OCI-LY3 (cell line): ENCODE results near the gene ETDC.

ENCODE experiments used
- H2AFZ ChIP-seq: fragments of 200-600, 300-600 bp; shearing (Covaris generic); 2 replicates; pipeline ENCODE4 v1.6.0; 2014; ENCODE audit warnings: antibody characterized with exemption, low read depth, low read length
- H3K27ac ChIP-seq: fragments of 200-600, 300-600 bp; sonication (generic); 2 replicates; pipeline ENCODE4 v1.5.1; 2014; ENCODE audit warnings: mild to moderate bottlenecking, low read length, moderate library complexity, mixed read lengths
- H3K27me3 ChIP-seq: fragments of 200-600, 300-600 bp; sonication (generic); 2 replicates; pipeline ENCODE4 v1.6.1; 2014; ENCODE audit warnings: low read depth, low read length, mixed read lengths
- H3K36me3 ChIP-seq: fragments of 200-600, 300-600 bp; sonication (generic); replicated peaks from 2 replicates; pipeline ENCODE3; 2014; ENCODE audit warnings: low read depth, low read length, mixed read lengths
- H3K4me1 ChIP-seq: fragments of 300-600, 200-600 bp; sonication (generic); 2 replicates; pipeline ENCODE4 v1.6.1; 2014; ENCODE audit warnings: low read length, mixed read lengths
- H3K4me2 ChIP-seq: fragments of 200-600, 300-600 bp; sonication (generic); 2 replicates; pipeline ENCODE4 v1.6.1; 2014; ENCODE audit warnings: low read length, mixed read lengths
- H3K4me3 ChIP-seq: fragments of 300-600, 200-600 bp; sonication (generic); 2 replicates; pipeline ENCODE4 v1.5.1; 2014; ENCODE audit warnings: antibody characterized with exemption, mild to moderate bottlenecking, low read length, moderate library complexity
- H3K79me2 ChIP-seq: fragments of 300-600, 200-600 bp; shearing (Covaris generic); 2 replicates; pipeline ENCODE4 v1.6.1; 2014; ENCODE audit warnings: mild to moderate bottlenecking, low read length, mixed read lengths
- H3K9ac ChIP-seq: fragments of 300-600, 200-600 bp; shearing (Covaris generic); 2 replicates; pipeline ENCODE4 v1.6.0; 2014; ENCODE audit warnings: mild to moderate bottlenecking, low read length, moderate library complexity
- H3K9me3 ChIP-seq: fragments of 200-600, 300-600 bp; shearing (Covaris generic); 2 replicates; pipeline ENCODE4 v1.6.1; 2014; ENCODE audit warnings: low read length, mixed read lengths; ENCODE audit not compliant: insufficient read depth
- H4K20me1 ChIP-seq: fragments of 200-600, 300-600 bp; sonication (generic); 2 replicates; pipeline ENCODE4 v1.6.1; 2016; ENCODE audit warnings: low read length, mixed read lengths; ENCODE audit not compliant: insufficient read depth
- EZH2phosphoT487 ChIP-seq: fragments of 200-600 bp; shearing (Covaris generic); IDR thresholded peaks from 2 replicates; pipeline ENCODE4 v1.6.1; 2018; ENCODE audit warnings: antibody characterized with exemption, mixed run types, low read depth
- TF ChIP-seq, protein P1 (sequence below): fragments of 200-600, 300-600 bp; sonication (generic); IDR thresholded peaks from 2 replicates; pipeline ENCODE4 v1.5.1; 2014; ENCODE audit warnings: antibody characterized with exemption, low read length, low read depth

The ETDC gene

DNA sequence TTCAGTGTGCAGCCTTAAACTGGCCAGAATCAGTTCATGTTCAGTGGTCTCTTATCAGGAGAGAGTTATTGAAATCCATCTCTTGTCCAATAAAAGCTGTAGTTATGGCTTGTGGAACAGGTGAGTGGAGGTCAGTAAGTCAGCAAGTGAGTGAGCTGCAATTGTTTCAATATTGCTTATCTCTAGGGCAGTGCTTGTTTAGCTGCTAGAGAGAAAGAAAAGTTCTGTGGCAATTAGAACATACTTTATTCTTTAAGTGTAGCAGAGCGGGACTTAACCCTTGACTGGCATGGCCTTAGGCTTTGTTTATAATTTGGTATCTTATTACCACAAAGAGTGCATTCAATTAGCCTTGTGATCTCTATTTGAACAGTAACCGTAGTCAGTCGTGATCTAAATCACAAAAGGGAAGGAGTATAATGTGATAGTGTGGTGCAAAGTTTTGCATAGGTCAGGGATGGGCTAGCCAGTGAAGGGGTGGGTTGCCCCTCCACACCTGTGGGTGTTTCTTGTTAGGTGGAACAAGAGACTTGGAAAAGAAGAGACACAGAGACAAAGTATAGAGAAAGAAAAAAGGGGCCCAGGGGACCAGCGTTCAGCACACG is 6.9 kb upstream of the ETDC start:
- Histone ChIP-seq H3K4me1 (no peaks in the 10 kb centered on the region), H4K20me1 (no peaks in the 10 kb centered on the region), H3K79me2 (no peaks in the 10 kb centered on the region), H3K4me2 (no peak overlapping the region), H3K27me3 (no peaks in the 10 kb centered on the region), H2AFZ (no peak overlapping the region), H3K9ac (no peak overlapping the region), H3K9me3 (no peaks in the 10 kb centered on the region), H3K36me3 (no peaks in the 10 kb centered on the region), H3K4me3 (no peak overlapping the region), H3K27ac (no peak overlapping the region)
- TF ChIP-seq, protein P1, sequence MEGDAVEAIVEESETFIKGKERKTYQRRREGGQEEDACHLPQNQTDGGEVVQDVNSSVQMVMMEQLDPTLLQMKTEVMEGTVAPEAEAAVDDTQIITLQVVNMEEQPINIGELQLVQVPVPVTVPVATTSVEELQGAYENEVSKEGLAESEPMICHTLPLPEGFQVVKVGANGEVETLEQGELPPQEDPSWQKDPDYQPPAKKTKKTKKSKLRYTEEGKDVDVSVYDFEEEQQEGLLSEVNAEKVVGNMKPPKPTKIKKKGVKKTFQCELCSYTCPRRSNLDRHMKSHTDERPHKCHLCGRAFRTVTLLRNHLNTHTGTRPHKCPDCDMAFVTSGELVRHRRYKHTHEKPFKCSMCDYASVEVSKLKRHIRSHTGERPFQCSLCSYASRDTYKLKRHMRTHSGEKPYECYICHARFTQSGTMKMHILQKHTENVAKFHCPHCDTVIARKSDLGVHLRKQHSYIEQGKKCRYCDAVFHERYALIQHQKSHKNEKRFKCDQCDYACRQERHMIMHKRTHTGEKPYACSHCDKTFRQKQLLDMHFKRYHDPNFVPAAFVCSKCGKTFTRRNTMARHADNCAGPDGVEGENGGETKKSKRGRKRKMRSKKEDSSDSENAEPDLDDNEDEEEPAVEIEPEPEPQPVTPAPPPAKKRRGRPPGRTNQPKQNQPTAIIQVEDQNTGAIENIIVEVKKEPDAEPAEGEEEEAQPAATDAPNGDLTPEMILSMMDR, result no peak
- no peak for TF ChIP-seq EZH2phosphoT487

DNA sequence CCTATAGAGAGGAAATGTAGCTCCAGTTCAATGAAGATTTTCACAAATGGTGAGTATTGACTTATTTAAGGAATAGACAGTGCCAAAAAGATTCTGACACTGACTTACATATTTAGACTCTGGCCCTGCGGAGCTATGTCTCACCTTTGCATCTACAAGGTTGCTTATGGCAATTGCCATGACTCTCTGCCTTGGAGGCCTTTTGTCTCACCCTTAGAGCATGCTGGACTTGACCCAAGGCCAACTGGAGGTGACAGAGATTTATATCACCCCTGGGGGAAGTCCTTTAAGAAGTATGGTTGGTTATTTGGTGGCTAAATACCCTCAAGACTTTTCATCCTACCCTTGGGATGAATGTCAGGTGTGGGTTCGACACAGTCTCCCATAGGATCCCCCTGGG is 4.5 kb upstream of the ETDC start:
- TF ChIP-seq EZH2phosphoT487, result no peak
- TF ChIP-seq, protein P1, result no peak
- Histone ChIP-seq H3K4me3 (no peak overlapping the region), H3K36me3 (no peaks in the 10 kb centered on the region), H3K4me2 (no peak overlapping the region), H4K20me1 (no peaks in the 10 kb centered on the region), H3K27me3 (no peaks in the 10 kb centered on the region), H3K4me1 (no peaks in the 10 kb centered on the region), H3K9me3 (no peaks in the 10 kb centered on the region), H3K9ac (no peak overlapping the region), H2AFZ (no peak overlapping the region), H3K79me2 (no peaks in the 10 kb centered on the region), H3K27ac (no peak overlapping the region)

DNA sequence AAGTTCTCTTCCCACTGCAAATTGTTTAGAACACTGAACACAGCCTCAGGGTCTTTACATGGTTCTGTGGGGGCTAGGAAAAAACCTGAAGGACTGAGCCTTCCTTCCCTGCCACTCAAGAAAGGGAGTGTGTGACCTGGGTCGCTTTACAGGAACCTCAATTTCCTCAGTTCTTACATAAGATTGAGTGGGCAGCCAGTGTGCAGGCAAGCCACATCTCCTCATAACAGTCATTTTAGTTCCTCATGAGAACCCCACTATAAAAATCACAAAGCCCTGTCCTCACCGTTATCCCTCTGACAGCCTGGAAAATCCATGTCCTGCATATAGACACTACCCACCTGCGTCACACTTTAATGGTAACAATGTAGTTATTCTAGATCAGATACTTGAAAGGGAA is 2.1 kb upstream of the ETDC start:
- Histone ChIP-seq H3K4me1 (no peaks in the 10 kb centered on the region), H3K4me3 (no peak overlapping the region), H3K36me3 (no peaks in the 10 kb centered on the region)

DNA sequence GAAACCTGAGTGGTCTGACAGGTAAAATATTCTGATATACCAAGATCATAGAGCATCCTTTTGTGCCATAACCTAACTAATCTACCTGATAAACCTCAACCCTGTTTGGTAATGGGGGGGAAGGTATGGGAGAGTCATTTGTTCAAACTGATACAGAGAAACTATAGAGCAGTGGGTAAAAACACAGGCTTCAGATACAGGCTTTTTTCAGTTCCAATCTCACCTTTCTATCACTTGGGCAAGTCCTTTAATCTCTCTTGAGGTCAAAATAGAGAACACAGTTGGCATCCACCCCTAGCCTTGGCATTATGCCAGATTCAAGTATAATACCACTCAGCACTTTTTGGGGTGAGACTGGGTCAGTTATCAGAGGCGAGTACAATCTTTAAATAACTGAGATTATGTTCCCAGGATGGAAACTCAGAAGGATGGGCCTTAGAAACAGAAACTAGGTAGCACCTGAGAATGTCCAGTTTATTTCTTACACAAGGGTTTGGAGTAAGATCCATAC is 880 bp upstream of the ETDC start:
- H3K9ac ChIP-seq, result no peak overlapping the region
- no peak overlapping the region for H2AFZ ChIP-seq
- H3K36me3 ChIP-seq, result no peaks in the 10 kb centered on the region
- H3K4me3 ChIP-seq, result no peak overlapping the region
- no peaks in the 10 kb centered on the region for H3K79me2 ChIP-seq
- TF ChIP-seq, protein P1, result no peak
- TF ChIP-seq EZH2phosphoT487, result no peak
- H3K27ac ChIP-seq, result no peak overlapping the region
- H3K4me2 ChIP-seq, result no peak overlapping the region
- H3K9me3 ChIP-seq, result no peaks in the 10 kb centered on the region
- H3K27me3 ChIP-seq, result no peaks in the 10 kb centered on the region
- no peaks in the 10 kb centered on the region for H3K4me1 ChIP-seq
- no peaks in the 10 kb centered on the region for H4K20me1 ChIP-seq

More for the DNA sequence above, 2.1 kb upstream of the ETDC start:
- Histone ChIP-seq H4K20me1 (no peaks in the 10 kb centered on the region), H3K27ac (no peak overlapping the region), H3K9me3 (no peaks in the 10 kb centered on the region), H2AFZ (no peak overlapping the region), H3K4me2 (no peak overlapping the region), H3K9ac (no peak overlapping the region), H3K79me2 (no peaks in the 10 kb centered on the region), H3K27me3 (no peaks in the 10 kb centered on the region)
- TF ChIP-seq EZH2phosphoT487, result no peak
- TF ChIP-seq, protein P1, result no peak
